OCI-LY3 (cell line): ENCODE results near the gene GNAL.

Experiments
- EZH2phosphoT487 ChIP-seq: fragments of 200-600 bp; shearing (Covaris generic); IDR thresholded peaks from 2 replicates; pipeline ENCODE4 v1.6.1; 2018; ENCODE audit warnings: antibody characterized with exemption, mixed run types, low read depth
- TF ChIP-seq, protein P1 (sequence below): fragments of 200-600, 300-600 bp; sonication (generic); IDR thresholded peaks from 2 replicates; pipeline ENCODE4 v1.5.1; 2014; ENCODE audit warnings: antibody characterized with exemption, low read length, low read depth

DNA sequence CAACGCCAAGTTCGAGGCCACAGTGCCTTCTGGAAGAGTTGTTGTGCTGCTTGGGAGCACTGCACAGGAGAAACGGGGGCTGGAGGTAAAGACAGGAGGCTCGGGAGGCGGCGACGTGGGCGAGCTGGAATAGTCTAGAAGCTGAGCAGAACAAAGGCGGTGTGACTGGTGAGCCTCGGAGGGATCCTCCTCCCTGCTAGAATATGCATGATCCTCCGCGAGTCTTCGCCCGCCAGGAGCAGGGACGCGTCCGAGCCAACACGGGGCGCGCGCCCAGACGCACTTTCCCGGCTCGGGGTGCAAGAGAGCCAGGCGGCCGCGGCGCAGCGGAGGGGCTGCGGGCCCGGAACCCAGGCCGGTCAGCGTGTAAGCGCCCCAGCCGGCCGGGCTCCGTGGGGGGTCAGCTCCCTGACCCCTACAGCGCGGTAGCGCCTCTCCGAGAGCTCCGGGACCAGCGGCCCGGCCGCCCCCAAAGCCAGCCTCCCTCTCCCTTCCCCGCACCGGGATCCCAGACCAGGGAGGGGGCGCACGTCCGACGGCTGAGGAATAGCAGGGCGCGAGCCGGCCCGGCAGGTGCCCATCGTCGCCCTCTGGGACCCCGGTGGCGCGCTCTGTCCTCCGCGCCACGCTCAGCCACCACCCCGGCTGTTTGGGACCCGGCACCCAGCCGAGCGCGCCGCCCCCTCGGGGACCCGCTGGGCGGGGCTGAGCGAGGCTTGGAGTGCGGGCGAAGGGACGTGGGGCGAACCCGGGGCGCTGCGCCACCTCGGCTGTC lies 62.5 kb downstream of the GNAL start:
- TF ChIP-seq, protein P1, sequence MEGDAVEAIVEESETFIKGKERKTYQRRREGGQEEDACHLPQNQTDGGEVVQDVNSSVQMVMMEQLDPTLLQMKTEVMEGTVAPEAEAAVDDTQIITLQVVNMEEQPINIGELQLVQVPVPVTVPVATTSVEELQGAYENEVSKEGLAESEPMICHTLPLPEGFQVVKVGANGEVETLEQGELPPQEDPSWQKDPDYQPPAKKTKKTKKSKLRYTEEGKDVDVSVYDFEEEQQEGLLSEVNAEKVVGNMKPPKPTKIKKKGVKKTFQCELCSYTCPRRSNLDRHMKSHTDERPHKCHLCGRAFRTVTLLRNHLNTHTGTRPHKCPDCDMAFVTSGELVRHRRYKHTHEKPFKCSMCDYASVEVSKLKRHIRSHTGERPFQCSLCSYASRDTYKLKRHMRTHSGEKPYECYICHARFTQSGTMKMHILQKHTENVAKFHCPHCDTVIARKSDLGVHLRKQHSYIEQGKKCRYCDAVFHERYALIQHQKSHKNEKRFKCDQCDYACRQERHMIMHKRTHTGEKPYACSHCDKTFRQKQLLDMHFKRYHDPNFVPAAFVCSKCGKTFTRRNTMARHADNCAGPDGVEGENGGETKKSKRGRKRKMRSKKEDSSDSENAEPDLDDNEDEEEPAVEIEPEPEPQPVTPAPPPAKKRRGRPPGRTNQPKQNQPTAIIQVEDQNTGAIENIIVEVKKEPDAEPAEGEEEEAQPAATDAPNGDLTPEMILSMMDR: no peak
- no peak for TF ChIP-seq EZH2phosphoT487
